HK-2 (cell line): Measurements from ENCODE around the gene DICER1.

ENCODE experiments used
- DNase-seq: peaks from one replicate; pipeline ENCODE4 v3.0.0-alpha.2; 2018; ENCODE audit not compliant: unreplicated experiment

DICER1 gene

DNA sequence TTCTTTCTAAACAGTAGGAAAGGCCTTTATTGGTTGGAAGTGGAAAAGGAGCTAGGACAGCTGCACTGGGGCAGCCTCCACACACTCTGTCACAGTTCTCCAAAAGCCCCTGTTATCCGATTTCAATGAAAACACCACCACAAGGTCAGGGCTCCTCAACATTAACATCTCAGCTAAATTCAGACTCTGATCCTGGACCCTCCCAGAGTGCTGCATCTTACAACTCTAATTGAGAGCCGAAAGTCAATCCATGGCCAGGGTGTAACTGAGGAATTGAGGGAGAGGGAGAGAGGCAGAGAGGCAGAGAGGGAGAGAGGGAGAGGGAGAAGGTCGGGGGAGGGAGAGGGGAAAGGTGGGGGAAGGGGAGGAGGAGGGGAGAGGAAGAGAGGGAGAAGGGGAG lies 32.1 kb downstream of the DICER1 start:
- no peak for DNase-seq

DNA sequence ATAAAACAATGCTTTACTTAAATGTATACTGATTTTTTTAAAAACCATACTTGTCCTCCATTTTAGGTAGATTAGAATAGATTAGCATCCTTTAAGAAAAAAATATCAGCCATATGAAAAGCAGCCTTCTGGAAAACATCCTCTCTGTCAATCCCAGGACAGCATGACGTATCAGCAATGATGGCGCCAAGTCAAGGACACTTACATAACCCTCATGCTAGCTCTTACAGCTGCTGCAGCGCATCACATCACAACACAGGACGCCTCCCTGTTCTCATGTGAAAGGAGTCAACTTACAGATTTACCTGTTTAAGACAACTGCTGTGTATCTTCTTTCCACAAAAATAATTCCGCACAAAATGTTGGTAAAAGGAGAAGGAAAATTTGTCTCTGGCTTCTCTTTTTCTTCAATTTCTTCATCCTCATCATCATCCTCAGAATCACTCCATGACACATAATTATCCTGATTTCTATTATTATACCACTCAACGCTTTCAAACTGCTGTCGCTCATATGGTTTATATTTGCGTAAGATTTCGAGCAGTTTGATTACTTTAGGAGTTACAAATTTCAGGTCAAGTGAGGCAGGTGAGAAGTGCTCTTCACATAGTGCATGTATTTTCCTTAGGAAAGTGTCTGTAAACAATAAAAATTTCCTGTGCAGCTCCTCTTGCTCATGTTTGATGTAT lies 33.3 kb downstream of the DICER1 start:
- no peak for DNase-seq

DNA sequence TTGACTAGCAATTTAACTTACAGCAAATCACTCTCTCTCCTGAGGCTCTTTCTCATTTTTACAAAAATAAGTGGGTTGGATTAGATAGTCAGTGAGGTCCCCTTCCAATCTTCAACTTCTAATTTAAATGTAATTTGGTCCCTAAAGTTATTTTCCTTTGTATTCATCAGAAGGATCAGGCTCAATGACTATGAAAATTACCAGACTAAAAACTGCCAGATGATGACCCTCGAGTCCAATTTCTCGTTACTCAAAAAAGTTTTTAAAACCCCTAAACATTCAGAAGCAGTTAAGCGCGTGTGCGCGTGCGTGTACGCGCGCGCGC lies 34.7 kb downstream of the DICER1 start:
- no peak for DNase-seq

DNA sequence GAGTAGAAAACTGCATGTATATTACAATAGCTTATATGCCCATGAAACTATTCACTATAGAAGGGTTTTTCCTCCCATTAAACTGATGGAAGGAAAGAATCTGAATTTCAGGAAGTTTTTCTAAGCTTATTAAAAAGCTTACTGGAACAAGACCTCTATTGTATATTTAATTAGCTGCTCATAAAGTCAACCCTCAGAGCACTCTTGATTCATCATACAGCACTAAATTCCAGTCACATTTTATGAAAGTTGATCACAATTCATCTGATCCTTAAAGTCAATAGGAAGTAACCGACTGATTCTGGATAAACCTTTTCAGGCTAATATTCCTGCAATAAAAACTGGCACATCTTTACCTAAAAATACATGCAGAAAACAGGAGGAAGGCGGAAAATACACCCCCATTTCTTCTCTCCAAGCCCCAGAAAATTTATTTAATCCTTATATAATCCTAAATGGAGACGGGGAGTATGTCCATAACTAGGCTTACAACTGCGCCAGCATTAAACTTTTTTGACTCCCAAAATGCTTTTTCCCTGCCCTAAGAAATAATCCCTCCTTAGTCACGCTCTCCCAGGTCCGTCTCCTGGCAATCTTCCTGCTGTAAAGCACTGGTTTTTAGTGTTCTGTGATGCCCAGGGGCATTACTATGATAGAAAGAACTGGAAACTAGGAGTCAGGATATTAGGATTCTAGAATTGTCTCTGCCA lies 35.3 kb downstream of the DICER1 start:
- DNase-seq, result no peak

DNA sequence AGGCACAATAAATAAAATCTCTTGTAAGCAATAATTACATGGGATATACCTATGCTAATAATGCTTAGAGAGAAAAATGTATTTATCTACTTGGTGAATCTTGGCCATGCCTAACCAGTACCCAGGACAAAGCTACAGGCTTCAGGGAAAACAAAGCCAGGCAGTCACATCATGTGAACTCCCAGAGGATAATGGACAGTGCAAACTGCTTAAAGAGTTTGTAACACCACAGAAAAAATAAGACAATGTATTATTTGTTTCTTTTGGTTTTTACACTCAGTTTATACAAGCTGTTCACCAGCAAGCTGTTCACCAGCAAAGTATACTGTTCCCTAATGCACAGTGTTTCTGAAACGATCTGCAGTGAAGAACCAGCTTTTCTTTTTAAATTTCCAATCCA lies 38.0 kb downstream of the DICER1 start:
- no peak for DNase-seq

DNA sequence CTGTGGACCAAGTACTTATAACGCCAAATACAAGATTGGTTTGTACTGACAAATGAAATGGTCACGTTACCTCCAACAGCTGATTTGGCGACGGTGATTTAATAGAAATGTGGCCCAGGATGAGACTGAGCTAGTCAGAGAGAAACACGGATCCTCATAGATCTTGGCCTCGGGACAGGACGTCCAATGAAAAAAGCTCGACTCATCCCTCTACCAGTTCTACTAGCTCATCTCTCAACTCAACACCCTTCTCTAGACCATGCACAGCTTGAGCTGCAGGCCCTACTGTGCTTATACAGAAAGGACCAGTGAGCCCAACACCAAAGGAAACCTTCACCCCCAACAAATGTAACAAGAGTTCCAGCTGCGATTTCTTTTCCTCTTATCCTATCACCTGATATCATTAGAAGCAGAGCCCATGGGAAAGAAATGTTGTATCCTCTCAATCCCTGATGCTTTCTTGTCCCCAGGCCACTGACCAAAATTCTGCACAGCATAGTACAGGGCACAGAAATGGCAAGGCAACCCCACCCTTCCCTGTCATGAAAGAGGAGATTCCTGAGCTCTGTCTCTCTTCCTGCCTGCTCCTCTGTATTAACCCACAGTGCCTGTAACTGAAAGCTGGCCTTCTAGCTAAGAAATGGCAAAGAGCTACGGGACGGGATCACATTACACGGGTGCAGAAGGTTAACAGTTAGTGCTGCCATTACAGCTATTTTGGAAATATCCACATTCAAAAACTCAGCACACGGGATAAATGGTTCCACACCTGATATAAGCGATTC lies 39.2 kb downstream of the DICER1 start:
- no peak for DNase-seq

DNA sequence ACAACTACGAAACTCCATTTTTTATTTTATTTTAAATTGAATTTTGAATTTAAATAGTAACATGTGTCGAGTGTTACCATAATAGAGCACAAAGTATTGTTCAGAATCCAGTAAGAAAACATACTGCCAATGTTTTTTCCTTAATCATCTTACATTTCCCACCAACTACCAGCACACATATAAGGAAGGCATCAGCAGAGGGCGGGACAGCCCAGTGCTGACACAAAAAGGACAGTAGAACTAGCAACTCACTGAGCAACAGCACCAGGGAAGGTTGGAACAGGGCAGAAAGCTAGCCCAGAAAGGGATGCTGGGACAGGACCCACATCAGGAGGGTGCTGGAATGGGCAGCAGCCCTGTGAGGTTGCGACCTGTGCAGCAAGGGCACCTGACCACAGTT lies 43.9 kb downstream of the DICER1 start:
- no peak for DNase-seq

DNA sequence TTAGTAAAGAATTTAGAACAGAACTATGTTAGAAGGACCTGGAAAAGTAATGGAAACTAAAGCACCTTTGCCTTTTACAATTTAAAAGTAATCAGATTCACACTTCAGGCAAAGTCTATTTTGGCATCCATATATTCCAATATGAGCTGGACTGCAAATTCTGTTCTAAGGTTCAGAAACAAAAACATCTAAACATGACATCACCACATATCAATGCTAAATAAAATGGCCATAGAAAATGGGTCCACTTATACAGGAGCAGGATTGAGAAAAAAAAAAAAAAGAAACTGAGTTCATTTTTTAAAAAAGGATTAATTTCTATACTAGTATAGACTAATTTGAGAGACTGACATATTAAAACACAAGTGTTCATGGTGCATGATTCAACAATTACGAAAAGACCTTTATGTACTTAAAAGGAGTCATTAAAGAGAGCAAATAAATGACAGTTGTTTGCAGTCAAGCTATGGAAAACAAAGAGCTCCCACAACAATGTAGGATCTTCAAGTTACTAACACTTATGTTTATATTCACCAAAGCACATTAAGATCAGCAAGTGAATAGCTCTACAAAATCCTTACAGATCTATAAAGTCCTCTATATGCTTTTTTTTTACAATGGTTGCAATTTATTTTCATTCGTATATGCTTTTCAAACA lies 45.7 kb downstream of the DICER1 start:
- DNase-seq, result no peak

DNA sequence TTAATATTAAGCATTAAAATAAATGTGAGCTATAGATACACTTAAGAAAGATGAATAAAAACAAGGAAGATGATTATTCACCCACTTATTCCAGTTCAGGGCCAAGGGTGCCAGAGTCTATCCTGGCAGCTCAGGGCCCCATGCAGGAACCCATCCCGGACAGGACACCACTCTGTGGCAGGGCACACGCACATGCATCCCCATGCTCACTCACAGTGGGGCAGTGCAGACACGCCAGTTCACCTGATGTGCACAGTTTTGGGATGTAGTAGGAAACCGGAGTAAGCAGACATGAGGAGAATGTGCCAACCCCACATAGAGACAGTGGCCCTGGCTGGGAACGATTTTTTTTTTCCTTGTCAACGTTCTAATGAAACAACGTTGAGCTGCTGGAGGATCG lies 47.2 kb downstream of the DICER1 start:
- no peak for DNase-seq

DNA sequence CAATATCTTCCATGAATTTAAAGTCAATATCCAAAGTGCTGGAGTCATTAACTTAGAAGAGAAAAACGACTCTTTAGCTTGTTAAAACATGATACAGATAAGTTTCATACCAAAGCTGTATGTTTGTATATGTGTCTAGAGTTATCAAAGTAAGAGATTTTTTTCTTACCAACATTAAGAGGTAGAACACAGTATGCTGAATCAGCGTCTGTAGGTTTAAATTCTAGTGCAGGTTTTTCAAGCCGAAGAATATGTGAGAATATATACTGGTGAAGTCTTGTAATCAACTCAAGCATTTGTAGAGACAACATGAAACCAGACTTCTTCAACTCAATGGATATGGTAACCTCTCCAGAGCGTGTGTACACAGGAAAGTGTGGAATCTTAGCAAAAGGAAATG lies 49.6 kb downstream of the DICER1 start:
- DNase-seq, result no peak

DNA sequence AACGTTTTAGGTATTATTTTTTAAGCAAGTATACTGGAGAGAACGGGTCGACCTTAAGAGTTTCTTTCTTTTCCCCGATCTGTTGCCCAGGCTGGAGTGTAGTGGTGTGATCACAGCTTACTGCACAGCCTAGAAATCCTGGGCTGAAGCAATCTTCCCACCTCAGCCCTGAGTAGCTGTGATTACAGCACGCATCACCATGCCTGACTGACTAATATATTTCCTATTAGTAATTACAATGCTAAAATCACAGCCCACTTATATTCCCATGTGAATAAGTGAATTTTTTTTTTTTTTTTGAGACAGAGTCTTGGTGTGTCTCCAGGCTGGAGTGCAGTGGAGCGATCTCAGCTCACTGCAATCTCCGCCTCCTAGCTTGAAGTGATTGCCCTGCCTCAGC lies 50.4 kb downstream of the DICER1 start:
- no peak for DNase-seq

DNA sequence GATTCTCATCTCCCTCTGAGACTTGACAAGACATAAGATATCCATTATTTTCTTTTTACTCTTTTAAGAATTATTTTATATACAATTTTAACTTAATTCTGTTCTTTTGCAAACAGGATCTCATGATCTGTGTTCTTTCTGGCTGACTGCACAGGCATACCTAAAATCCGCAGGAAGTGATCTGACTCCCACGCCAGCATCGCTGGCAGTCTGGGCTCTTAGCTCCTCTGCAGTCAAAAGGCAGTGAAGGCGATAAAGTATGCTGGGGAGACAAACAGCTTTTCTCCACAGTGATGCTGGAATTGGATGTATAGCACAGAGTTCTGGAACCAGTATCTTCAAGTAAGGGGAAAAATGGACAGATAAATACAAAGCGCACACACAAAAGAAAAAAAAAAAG lies 52.4 kb downstream of the DICER1 start:
- DNase-seq, result no peak

DNA sequence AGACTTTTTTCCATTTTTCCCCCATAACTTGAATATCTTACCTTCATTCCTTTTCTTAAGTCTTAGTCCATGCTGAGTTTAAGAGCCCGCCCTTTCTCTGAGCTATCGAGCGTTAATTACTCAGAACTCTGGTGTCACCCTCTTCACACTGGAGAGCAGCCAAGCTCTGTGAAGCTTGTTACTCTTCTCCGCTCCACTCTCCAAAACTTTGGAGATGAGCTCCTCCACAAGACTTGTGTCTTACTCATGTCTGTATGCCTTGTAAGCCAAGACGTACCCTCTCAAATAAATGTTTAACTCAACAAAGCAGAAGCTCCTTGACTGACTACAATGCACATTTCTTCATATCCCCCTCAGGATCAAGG lies 54.7 kb downstream of the DICER1 start:
- DNase-seq, result no peak

DNA sequence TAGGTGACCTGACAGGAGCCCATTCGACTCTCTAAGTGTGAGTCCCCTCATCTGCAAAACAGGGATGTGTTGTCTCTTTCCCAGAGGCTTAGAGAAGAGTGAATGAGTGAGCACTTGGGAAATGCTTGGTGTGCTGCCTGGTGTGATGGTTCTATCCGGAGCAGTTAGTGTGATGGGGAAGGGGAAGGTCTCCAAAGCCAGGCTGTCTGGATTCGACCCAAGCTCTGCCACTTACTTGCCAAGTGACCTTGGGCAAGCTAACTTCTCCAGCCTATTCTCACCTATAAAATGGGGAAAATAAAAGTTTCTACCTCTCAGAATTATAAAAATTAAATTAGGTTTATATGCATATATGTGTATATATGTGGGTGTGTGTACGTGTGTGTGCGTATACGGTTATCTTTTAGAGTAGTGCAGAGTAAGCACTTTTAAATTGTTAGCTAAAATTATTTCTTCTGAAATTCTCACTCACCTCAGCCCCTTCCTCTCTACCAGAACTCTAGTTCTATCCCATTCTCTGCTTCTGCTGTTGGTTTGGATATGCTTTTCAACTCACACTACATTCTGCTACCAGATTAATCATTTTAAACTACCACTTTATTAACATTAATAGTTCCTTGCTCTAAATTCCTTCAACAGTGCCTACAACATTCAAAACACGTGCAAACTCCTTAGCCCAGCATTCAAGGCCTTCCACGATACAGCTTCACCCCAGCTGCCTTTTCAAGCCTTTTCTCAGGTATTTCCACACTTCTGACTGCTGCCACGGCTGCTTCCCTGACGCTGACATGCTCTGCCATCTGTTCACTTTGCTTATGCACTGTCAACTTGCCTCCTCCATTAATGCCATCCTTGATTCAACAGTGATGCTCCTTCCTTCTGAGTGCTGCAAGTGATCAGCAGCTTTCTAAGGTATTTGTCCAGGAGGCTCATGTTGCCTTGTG lies 55.3 kb downstream of the DICER1 start:
- DNase-seq, result no peak

DNA sequence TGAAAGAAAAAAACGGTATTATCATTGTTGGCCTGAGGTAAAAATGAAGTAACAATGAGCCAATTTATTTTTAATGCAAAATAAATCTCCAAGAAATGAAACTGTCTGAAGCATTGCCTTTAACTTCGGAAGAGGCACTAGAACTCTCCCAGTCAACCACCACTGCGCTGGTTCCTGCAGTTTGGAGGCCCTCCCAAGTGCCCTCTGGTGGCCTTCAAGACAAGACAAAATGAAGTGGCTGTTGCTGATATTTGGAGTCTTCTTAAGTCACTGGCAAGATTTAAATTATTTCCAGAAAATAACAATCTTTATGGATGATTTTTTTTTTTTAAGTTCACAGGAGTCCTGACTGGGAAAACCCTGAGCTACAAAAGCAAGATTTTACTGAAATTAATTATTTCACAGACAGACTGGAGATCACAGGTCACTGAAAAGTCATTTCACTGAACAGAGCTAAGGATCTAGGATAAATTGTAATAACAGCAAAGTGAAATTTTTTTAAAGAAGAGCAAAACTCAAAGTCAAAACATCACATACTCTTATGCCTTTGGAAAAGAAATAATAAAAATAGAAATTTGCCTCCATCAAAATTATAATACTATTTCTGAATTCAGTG lies 58.2 kb downstream of the DICER1 start:
- DNase-seq, result peak; percentile 11

DNA sequence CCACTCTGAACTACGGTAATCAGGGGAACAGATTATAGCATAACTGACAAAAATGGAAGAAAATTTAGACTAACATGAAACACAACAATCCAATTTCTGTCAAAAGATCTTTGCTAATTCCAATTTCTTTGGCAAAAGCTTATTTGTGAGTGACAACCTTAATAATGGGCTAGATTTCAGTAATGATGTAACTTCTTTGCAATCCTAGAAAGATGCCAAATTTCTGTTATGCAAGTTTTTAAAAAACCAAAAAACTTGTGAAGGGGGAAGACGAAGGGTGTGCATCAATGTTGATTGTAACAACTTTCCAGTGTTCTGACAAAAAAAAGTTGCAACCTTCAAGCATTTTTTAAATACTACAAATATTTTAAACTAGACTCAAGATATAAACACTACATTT lies 59.9 kb downstream of the DICER1 start:
- no peak for DNase-seq

DNA sequence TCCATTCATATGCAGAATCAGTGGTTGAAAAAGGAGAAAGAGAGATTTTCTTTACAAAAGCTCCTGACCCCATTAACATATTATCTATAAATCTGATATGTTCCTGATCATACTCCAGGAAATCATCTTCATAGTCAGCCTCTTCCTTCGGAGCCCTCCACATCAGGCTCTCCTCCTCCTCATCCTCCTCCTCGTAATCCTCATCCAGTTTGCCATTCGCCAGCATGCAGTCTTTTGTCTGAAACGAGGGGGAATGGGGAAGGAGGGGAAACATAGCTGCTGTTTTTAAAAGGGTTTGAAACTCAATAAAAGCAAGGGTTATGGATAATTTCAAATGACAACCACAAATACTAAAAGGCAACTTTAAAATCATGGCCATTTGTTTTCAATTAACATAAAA lies 60.9 kb downstream of the DICER1 start:
- no peak for DNase-seq

DNA sequence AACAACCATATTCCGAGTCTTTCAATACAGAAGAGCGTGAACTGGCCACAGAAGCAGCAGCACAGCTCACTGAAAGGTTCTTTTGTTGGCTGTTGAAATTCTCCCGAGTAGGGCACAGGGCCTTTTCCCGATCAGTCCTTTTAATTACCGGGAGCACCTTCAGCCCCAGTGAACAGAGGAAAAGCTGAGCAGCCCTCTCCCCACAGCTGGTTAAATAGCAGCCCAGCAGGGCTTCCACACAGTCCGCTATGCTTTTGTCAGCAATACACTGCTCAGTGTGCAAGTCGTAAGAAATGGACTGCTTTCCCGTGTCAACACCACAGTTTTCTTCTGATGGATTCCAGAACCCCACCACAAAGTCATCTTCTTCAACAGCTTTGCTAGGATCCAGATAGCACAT lies 61.3 kb downstream of the DICER1 start:
- DNase-seq, result no peak

DNA sequence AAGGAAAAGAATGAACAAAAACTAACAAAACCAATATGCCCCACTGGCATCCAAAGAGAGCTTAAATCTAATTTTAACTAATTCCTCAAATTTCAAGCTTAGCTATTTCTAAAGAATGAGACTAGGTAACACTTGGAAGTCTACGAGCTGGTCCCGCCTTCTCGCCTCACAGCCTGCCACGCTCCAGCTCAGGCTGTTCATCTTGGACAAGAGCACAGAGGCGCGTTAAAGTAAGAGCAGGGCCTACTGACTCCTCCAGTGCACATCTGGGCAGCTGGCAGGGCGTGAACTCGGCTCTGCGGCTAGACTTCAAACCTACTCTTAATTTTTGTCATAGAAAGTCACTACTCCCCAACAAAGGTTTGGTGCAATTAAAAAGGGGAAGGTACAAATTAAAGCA lies 64.6 kb downstream of the DICER1 start:
- DNase-seq, result no peak

DNA sequence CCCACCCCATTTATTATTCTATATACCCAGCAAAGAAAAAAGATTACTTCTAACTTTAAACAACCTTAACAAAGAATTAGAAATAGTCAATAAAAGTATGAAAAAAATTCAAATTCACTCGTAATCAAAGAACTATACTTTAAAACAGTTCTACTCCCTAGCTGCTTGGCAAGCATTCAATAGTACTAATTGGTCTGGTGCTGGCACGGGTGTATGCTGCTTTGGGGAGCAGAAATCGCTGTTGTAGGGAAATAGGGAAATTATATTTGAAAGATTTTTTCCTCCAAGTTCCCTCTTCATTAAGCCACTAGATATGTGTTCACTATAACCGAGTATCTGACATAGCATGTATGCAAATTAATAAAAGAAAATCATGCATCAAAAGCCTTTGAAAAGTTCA lies 65.7 kb downstream of the DICER1 start:
- DNase-seq, result no peak

DNA sequence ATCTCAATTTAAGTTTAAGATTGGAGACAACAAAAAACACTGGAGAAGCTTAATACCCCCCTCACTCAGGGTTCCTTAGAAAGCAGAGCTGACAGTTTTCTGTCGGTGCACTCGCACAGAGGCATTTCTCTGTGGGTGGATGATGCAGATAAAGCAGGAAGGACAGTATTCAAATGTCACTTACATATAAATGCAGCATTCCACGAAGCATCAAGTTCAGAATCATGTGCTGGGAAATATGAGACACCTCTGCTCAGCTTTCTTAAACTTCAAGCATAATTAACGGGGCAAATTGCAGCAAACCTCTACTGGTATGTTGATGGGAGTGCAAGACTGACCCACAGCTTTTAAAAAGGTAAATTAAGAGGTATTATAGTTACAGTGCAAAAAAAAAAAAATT lies 68.7 kb downstream of the DICER1 start:
- no peak for DNase-seq
